Ishikawa (cell line): ENCODE results near the gene CCDC126.

Source experiments
- CEBPB ChIP-seq: IDR thresholded peaks from 2 replicates; pipeline ENCODE4 v1.6.1; 2012
- CREB1 ChIP-seq: IDR thresholded peaks from 2 replicates; pipeline ENCODE4 v1.6.1; 2012; ENCODE audit warnings: low read depth
- EGR1 ChIP-seq: IDR thresholded peaks from 2 replicates; pipeline ENCODE4 v1.6.1; 2012
- EP300 ChIP-seq: IDR thresholded peaks from 2 replicates; pipeline ENCODE4 v1.6.1; 2012; ENCODE audit warnings: borderline replicate concordance
- FOXM1 ChIP-seq: IDR thresholded peaks from 2 replicates; pipeline ENCODE4 v1.6.1; 2012; ENCODE audit warnings: low read depth, borderline replicate concordance
- NFIC ChIP-seq: IDR thresholded peaks from 2 replicates; pipeline ENCODE4 v1.6.1; 2012
- RAD21 ChIP-seq: IDR thresholded peaks from 2 replicates; pipeline ENCODE4 v1.6.1; 2012; ENCODE audit warnings: low read depth
- TAF1 ChIP-seq: IDR thresholded peaks from 2 replicates; pipeline ENCODE4 v1.6.1; 2012; ENCODE audit warnings: low read depth, mild to moderate bottlenecking
- TCF12 ChIP-seq: IDR thresholded peaks from 2 replicates; pipeline ENCODE4 v1.6.1; 2012; ENCODE audit warnings: low read depth
- TEAD4 ChIP-seq: IDR thresholded peaks from 2 replicates; pipeline ENCODE4 v1.6.1; 2012
- YY1 ChIP-seq: IDR thresholded peaks from 2 replicates; pipeline ENCODE4 v1.6.1; 2012; ENCODE audit warnings: low read depth
- ZBTB7A ChIP-seq: IDR thresholded peaks from 2 replicates; pipeline ENCODE4 v1.6.1; 2012; ENCODE audit warnings: low read depth
- TF ChIP-seq, protein P1 (sequence below): IDR thresholded peaks from 2 replicates; pipeline ENCODE4 v1.6.1; 2012
- TF ChIP-seq, protein P2 (sequence below): IDR thresholded peaks from 2 replicates; pipeline ENCODE4 v1.6.1; 2012; ENCODE audit warnings: low read depth, mild to moderate bottlenecking
- TF ChIP-seq, protein P3 (sequence below): IDR thresholded peaks from 2 replicates; pipeline ENCODE4 v1.6.1; 2012

Gene CCDC126

DNA sequence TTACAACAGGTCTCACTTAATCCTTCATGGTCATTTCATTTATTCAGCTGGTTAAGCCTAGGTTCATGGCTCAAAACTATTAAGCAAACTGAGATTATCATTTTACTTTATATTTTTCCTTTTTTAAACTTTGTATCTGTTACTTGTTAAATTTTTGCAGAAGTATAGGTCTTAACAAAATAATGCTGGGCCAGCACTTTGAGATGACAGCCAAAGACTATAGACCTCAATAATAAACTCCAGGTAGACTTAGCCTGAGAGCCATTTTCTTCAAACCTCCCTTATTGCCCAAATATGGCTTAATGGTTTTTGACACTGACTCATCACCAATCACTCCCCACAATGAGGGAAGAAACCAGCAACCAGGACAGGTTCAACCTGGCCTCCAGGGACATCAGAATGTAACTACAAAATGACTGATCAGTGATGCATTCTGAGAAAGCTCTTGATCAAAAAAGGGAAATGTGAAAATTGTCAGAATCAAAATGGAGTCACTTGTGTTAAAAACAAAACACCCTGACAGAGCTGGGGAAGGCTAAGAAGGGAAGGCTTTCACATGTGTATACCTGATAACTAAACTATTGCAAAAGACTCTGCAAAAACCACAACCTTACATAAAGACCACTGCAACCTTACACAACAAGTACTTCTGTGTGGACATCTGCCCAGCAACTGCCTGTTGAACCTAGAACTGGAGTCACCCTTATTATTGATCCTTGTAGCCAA lies 2.1 kb upstream of the CCDC126 start:
- TF ChIP-seq EP300 (no peak), ZBTB7A (no peak), RAD21 (no peak), TEAD4 (no peak), EGR1 (no peak), YY1 (no peak), TCF12 (no peak)
- TF ChIP-seq, protein P1, sequence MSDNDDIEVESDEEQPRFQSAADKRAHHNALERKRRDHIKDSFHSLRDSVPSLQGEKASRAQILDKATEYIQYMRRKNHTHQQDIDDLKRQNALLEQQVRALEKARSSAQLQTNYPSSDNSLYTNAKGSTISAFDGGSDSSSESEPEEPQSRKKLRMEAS = no peak
- TF ChIP-seq, protein P2, sequence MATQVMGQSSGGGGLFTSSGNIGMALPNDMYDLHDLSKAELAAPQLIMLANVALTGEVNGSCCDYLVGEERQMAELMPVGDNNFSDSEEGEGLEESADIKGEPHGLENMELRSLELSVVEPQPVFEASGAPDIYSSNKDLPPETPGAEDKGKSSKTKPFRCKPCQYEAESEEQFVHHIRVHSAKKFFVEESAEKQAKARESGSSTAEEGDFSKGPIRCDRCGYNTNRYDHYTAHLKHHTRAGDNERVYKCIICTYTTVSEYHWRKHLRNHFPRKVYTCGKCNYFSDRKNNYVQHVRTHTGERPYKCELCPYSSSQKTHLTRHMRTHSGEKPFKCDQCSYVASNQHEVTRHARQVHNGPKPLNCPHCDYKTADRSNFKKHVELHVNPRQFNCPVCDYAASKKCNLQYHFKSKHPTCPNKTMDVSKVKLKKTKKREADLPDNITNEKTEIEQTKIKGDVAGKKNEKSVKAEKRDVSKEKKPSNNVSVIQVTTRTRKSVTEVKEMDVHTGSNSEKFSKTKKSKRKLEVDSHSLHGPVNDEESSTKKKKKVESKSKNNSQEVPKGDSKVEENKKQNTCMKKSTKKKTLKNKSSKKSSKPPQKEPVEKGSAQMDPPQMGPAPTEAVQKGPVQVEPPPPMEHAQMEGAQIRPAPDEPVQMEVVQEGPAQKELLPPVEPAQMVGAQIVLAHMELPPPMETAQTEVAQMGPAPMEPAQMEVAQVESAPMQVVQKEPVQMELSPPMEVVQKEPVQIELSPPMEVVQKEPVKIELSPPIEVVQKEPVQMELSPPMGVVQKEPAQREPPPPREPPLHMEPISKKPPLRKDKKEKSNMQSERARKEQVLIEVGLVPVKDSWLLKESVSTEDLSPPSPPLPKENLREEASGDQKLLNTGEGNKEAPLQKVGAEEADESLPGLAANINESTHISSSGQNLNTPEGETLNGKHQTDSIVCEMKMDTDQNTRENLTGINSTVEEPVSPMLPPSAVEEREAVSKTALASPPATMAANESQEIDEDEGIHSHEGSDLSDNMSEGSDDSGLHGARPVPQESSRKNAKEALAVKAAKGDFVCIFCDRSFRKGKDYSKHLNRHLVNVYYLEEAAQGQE = no peak
- TF ChIP-seq, protein P3, sequence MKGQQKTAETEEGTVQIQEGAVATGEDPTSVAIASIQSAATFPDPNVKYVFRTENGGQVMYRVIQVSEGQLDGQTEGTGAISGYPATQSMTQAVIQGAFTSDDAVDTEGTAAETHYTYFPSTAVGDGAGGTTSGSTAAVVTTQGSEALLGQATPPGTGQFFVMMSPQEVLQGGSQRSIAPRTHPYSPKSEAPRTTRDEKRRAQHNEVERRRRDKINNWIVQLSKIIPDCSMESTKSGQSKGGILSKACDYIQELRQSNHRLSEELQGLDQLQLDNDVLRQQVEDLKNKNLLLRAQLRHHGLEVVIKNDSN = no peak

DNA sequence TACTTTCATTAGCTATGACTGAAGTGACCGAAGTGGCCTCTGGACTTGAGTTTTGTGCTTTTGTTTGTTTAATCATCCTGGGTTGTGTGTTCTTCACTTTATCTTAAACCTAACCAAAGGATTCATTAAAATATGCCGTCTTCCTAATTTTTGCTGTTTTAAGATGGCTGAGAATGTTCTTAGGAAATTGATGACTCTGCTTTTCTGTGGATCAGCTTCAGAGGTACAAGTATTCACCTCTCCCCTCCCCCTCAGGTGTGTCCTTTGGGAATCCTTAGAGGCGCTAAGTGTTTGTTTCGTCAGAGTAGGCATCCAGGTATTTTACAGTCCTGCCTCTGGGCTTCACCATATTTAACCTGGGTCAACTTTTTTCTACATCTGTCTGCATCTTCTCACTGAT lies 1.1 kb downstream of the CCDC126 start:
- TF ChIP-seq YY1 (no peak), TEAD4 (no peak), CEBPB (no peak), FOXM1 (no peak), TAF1 (no peak), CREB1 (no peak), TCF12 (no peak), EP300 (no peak), ZBTB7A (no peak), EGR1 (no peak), NFIC (no peak), RAD21 (no peak)
- TF ChIP-seq, protein P3 = no peak
- TF ChIP-seq, protein P1 = no peak
- TF ChIP-seq, protein P2 = no peak

DNA sequence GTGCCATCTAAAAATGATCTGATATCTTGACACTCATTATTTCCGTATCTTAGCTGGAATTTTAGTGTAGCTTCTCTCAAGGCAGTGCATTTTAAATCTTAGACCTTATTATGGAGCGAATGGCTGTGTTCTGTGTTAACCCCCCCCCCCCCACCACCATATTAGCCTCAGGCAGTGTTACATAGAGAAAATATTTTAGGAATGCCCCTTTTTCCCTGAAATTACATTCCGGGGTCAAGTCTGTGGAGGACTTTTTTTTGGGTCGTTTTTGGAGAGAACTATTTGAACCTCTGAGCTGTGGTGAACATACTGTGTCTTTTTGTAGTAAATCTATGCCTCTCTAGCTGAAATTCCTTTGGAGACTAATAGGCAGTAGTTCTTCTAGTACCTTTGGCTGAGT lies 3.1 kb downstream of the CCDC126 start:
- TF ChIP-seq, protein P3 = no peak
- TF ChIP-seq TAF1 (no peak), CREB1 (no peak), EP300 (no peak), CEBPB (no peak), NFIC (no peak), FOXM1 (no peak), TEAD4 (no peak), TCF12 (no peak), EGR1 (no peak), ZBTB7A (no peak), YY1 (no peak), RAD21 (no peak)
- TF ChIP-seq, protein P2 = no peak
- TF ChIP-seq, protein P1 = no peak
